SH-SY5Y (cell line): Measurements from ENCODE around the gene RNF39.

Source experiments
- GATA2 ChIP-seq: IDR thresholded peaks from 2 replicates; pipeline ENCODE4 v1.6.1; 2011; ENCODE audit warnings: mild to moderate bottlenecking, low read depth, low read length
- GATA3 ChIP-seq: IDR thresholded peaks from 2 replicates; pipeline ENCODE4 v1.6.1; 2011; ENCODE audit warnings: low read depth, mild to moderate bottlenecking, low read length, moderate library complexity

DNA sequence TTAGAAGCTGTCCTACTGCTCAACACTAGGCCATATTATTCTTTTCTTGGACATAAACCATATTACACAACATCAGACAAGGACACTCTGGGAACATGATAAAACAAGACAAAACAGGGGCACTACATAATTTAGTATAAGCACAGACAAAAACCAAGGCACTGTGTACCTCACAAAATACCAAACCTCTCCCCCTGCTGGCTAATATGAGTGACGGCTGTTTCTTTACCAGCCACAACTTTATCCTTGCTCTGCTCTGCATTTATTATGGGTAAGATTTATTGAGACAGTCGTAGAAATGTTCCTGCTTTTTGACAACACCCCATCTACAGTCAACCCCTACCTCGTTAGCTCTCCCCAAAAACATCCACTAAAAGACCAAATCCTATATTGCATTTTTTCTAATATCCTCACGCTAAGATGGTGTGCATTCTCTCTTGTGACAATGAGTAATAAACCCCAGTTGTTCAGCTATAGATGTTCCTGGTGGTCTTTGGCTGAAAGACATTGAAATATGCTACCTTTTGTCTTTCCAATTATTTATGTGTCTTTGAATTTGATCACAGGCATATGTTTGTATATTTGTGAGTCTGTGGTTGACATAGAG, 38.3 kb downstream of the RNF39 start:
- TF ChIP-seq GATA3 = no peak
- TF ChIP-seq GATA2 = no peak
